ENCODE results near the gene TMEM86A. TPM values are rescaled to one million over a fixed set of nuclear protein-coding genes. Genes with fewer than 3 reads are reported as not detected.

The TMEM86A gene
- total and polyA plus RNA-seq, 9 donors = 8.4 to 18.2 (median 11.5) TPM

GRCh38 chr11:18730020-18730419 lies 31.4 kb downstream of the TMEM86A start:
- no peaks in the 10 kb centered on the region for H3K27me3 ChIP-seq
- intact Hi-C loops (cut with DNase I) = no loop called here
- no peak for DNase-seq
- H3K27ac ChIP-seq = no peak overlapping the region
- no peaks in the 10 kb centered on the region for H3K9me3 ChIP-seq
- TF ChIP-seq POLR2A (IDR thresholded peaks at IDR 0.05) (no peak), CTCF (IDR thresholded peaks at IDR 0.05) (no peak), EP300 (IDR thresholded peaks at IDR 0.05) (no peak)
- peaks cover 6% of the 10 kb centered on the region for H3K4me1 ChIP-seq (ENCODE audit: insufficient read depth)
- WGBS, 3 donors = 64 to 72% (median 67%) methylated on average over 9 of the region's 9 CpGs
- no peaks in the 10 kb centered on the region for H3K36me3 ChIP-seq
- no peak overlapping the region for H3K4me3 ChIP-seq

GRCh38 chr11:18731441-18731840 lies 32.9 kb downstream of the TMEM86A start:
- Histone ChIP-seq H3K4me3 (no peak overlapping the region), H3K36me3 (no peaks in the 10 kb centered on the region), H3K27me3 (no peaks in the 10 kb centered on the region), H3K9me3 (no peaks in the 10 kb centered on the region), H3K4me1 (ENCODE audit: insufficient read depth) (peaks cover 6% of the 10 kb centered on the region), H3K27ac (no peak overlapping the region)
- DNase-seq = no peak
- TF ChIP-seq CTCF (IDR thresholded peaks at IDR 0.05) = no peak
- TF ChIP-seq POLR2A (IDR thresholded peaks at IDR 0.05) = no peak
- TF ChIP-seq EP300 (IDR thresholded peaks at IDR 0.05) = no peak
- WGBS, 3 donors = 64 to 75% (median 71%) methylated on average over 2 of the region's 2 CpGs
- intact Hi-C loops (cut with DNase I) = no loop called here

- TF ChIP-seq POLR2A (IDR thresholded peaks at IDR 0.05) = no peak
- no peak for TF ChIP-seq EP300 (IDR thresholded peaks at IDR 0.05)
- peak; percentile 80 to 88 (median 87) for TF ChIP-seq CTCF (IDR thresholded peaks at IDR 0.05)
- H3K36me3 ChIP-seq = no peaks in the 10 kb centered on the region
- no peaks in the 10 kb centered on the region for H3K27me3 ChIP-seq
- peak; percentile 65 to 84 (median 81) for DNase-seq
- H3K4me3 ChIP-seq = no peak overlapping the region
- 64 to 74% (median 66%) methylated on average over 11 of the region's 11 CpGs for WGBS, 3 donors
- H3K9me3 ChIP-seq = no peaks in the 10 kb centered on the region
- H3K27ac ChIP-seq = no peak overlapping the region
- peaks cover 6% of the 10 kb centered on the region for H3K4me1 ChIP-seq (ENCODE audit: insufficient read depth)
- intact Hi-C loops (cut with DNase I) = no loop called here
Measured at GRCh38 chr11:18731949-18732821, 33.6 kb downstream of the TMEM86A start.

- no peaks in the 10 kb centered on the region for H3K27me3 ChIP-seq
Measured at GRCh38 chr11:18733202-18733601, 34.6 kb downstream of the TMEM86A start.

More at GRCh38 chr11:18733202-18733601, 34.6 kb downstream of the TMEM86A start:
- Histone ChIP-seq H3K36me3 (no peaks in the 10 kb centered on the region), H3K4me3 (no peak overlapping the region), H3K4me1 (ENCODE audit: insufficient read depth) (no peaks in the 10 kb centered on the region), H3K27ac (no peak overlapping the region), H3K9me3 (no peaks in the 10 kb centered on the region)
- intact Hi-C loops (cut with DNase I) = no loop called here
- WGBS, 3 donors = 86 to 92% (median 90%) methylated on average over 16 of the region's 16 CpGs
- TF ChIP-seq POLR2A (IDR thresholded peaks at IDR 0.05) = no peak
- TF ChIP-seq CTCF (IDR thresholded peaks at IDR 0.05) = no peak
- no peak for TF ChIP-seq EP300 (IDR thresholded peaks at IDR 0.05)
- DNase-seq = no peak

All from ovary (tissue), 9 donors.